Right lobe of liver (tissue), 6 donors: Measurements from ENCODE around the gene VANGL1. TPM values are rescaled to one million over a fixed set of nuclear protein-coding genes. Genes with fewer than 3 reads are reported as not detected.

Source experiments
- ATAC-seq, 4 donors: fragments of 200-7000 bp; cut with Tn5 transposase; one replicate each; pipeline ENCODE4 v1.9.1; 2020; ENCODE audit warnings: mild to moderate bottlenecking in 4 of 4, moderate library complexity in 4 of 4
- DNase-seq, 3 donors: peaks; one replicate each; pipeline ENCODE4 v3.0.0-alpha.2; 2020
- H3K27ac ChIP-seq, 3 donors: fragments of 200-600 bp; one replicate each; pipeline ENCODE4 v1.8.0; 2022
- H3K27me3 ChIP-seq, 2 donors: fragments of 200-600 bp; one replicate each; pipeline ENCODE4 v1.8.0; 2022
- H3K36me3 ChIP-seq, 4 donors: fragments of 200-600 bp; sonication (generic) in 1 of 4; one replicate each; pipeline versions ENCODE4 v1.5.1 to v1.8.0; 2017 to 2022; ENCODE audit warnings: control low read depth in 1 of 4
- H3K4me1 ChIP-seq, 4 donors: fragments of 200-600 bp; sonication (generic) in 1 of 4; one replicate each; pipeline versions ENCODE4 v1.5.1 to v1.8.0; 2017 to 2022; ENCODE audit warnings: control low read depth in 1 of 4
- H3K4me3 ChIP-seq, 3 donors: fragments of 200-600 bp; one replicate each; pipeline ENCODE4 v1.8.0; 2022
- H3K9me3 ChIP-seq, 4 donors: fragments of 200-600 bp; sonication (generic) in 1 of 4; one replicate each; pipeline versions ENCODE4 v1.5.1 to v1.8.0; 2017 to 2022; ENCODE audit warnings: control low read depth in 1 of 4
- CTCF ChIP-seq, 4 donors: fragments of 200-600 bp in 3 of 4; fragments of 450-650 bp in 1 of 4; IDR thresholded peaks; one replicate each; pipeline versions ENCODE4 v1.5.1 to v1.8.0; 2016 to 2022; ENCODE audit warnings: antibody characterized with exemption in 4 of 4, mild to moderate bottlenecking in 2 of 4
- POLR2A ChIP-seq: fragments of 450-650 bp; IDR thresholded peaks from one replicate; pipeline ENCODE4 v1.6.1; 2017; ENCODE audit warnings: antibody characterized with exemption, mild to moderate bottlenecking
- WGBS: methylation state at CpG from one replicate; pipeline ENCODE4 v1.1.6; 2018; ENCODE audit warnings: low coverage, low lambda C conversion rate; ENCODE audit not compliant: insufficient coverage; ENCODE audit errors: missing lambda C conversion rate; 5-methylcytosine and 5-hydroxymethylcytosine counted together
- intact Hi-C, 2 donors: fragments of 100-400 bp; cut with DNase I; formaldehyde crosslinking; loops; one replicate each; pipeline versions ENCODE4 v1.11.2 to v1.14.1; 2022
- total RNA-seq, 6 experiments: library from RNA; depleted of rRNA in 2 of 6; stranded (reverse); fragments of >200 nt in 2 of 6; fragmentation: NEBNext Ultra II Directional in 3 of 6; extraction: Animal tissue kit (Norgen Biotek cat#: 25700) in 3 of 6; gene quantifications; one replicate each; pipeline versions ENCODE4 v1.1.0 to v1.2.4, GENCODE V29; 2016 to 2023
- donor health status: DM: no; HTN: yes; CAD: no.
- donor health status: DM: no; HTN: no; CAD: no.
- donor health status: DM: no; HTN: no; CAD: no.
- donor health status: DM: no; HTN: yes; CAD: no.
- donor health status: DM: no; HTN: yes; CAD: no.

The VANGL1 gene
- total RNA-seq, 6 experiments from 2014 or later = 3.3 to 5.1 (median 4.4) TPM

GRCh38 chr1:115642168-115643072 lies 650 bp downstream of the VANGL1 start:
- WGBS = 0% methylated on average over 34 of the region's 78 CpGs
- peak; percentile 58 to 71 (median 70) for ATAC-seq
- peak; percentile 61 to 65 (median 62) for DNase-seq
- no peaks in the 10 kb centered on the region for H3K27me3 ChIP-seq
- H3K4me3 ChIP-seq = peak overlapping the region; percentile 82 to 89 (median 83)
- H3K9me3 ChIP-seq = no peaks in the 10 kb centered on the region
- H3K27ac ChIP-seq = peak overlapping the region; percentile 31 to 75 (median 65)
- TF ChIP-seq CTCF (IDR thresholded peaks at IDR 0.05) = no peak
- TF ChIP-seq POLR2A = no peak
- intact Hi-C loops = no loop called here
- H3K4me1 ChIP-seq = peaks cover 0 to 8% (median 0%) of the 10 kb centered on the region in 4 donors
- no peaks in the 10 kb centered on the region for H3K36me3 ChIP-seq

- intact Hi-C loops = no loop called here
- H3K27me3 ChIP-seq = no peaks in the 10 kb centered on the region
- WGBS = 47% methylated on average over 4 of the region's 4 CpGs
- no peak for ATAC-seq
- no peak for DNase-seq
- H3K4me3 ChIP-seq = peak overlapping the region in 2 of 3 donors; percentile 83 to 89
- no peak for TF ChIP-seq POLR2A
- TF ChIP-seq CTCF (IDR thresholded peaks at IDR 0.05) = no peak
- H3K4me1 ChIP-seq = peaks cover 0 to 8% (median 0%) of the 10 kb centered on the region in 4 donors
- H3K36me3 ChIP-seq = no peaks in the 10 kb centered on the region
- no peak overlapping the region for H3K27ac ChIP-seq
- H3K9me3 ChIP-seq = no peaks in the 10 kb centered on the region
Observed at GRCh38 chr1:115643225-115643624, 1.5 kb downstream of the VANGL1 start.

- H3K4me3 ChIP-seq = no peak overlapping the region
Observed at GRCh38 chr1:115643666-115644065, 1.9 kb downstream of the VANGL1 start.

GRCh38 chr1:115644109-115644508 lies 2.3 kb downstream of the VANGL1 start:
- intact Hi-C loops = no loop called here
- TF ChIP-seq CTCF (IDR thresholded peaks at IDR 0.05) (no peak), POLR2A (no peak)
- Histone ChIP-seq H3K27ac (no peak overlapping the region), H3K27me3 (no peaks in the 10 kb centered on the region), H3K36me3 (no peaks in the 10 kb centered on the region), H3K9me3 (no peaks in the 10 kb centered on the region), H3K4me1 (peaks cover 0 to 8% (median 0%) of the 10 kb centered on the region in 4 donors), H3K4me3 (no peak overlapping the region)
- ATAC-seq = no peak
- 75% methylated on average over 2 of the region's 3 CpGs for WGBS
- no peak for DNase-seq

More at GRCh38 chr1:115643666-115644065, 1.9 kb downstream of the VANGL1 start:
- TF ChIP-seq CTCF (IDR thresholded peaks at IDR 0.05) = no peak
- no peak for TF ChIP-seq POLR2A
- Histone ChIP-seq H3K27me3 (no peaks in the 10 kb centered on the region), H3K27ac (no peak overlapping the region), H3K36me3 (no peaks in the 10 kb centered on the region), H3K9me3 (no peaks in the 10 kb centered on the region), H3K4me1 (peaks cover 0 to 8% (median 0%) of the 10 kb centered on the region in 4 donors)
- intact Hi-C loops = no loop called here
- WGBS = 73% methylated on average over 1 of the region's 1 CpG
- no peak for ATAC-seq
- no peak for DNase-seq
